ENCODE results near the gene PSMD3. TPM values are rescaled to one million over a fixed set of nuclear protein-coding genes. Genes with fewer than 3 reads are reported as not detected.

Gene PSMD3
- total RNA-seq, 2 donors from 2014 or later, result 148 to 163 TPM

- no peaks in the 10 kb centered on the region for H3K36me3 Mint-ChIP-seq
- ATAC-seq (no peak), DNase-seq (ENCODE audit: low spot score) (no peak)
- H3K27me3 Mint-ChIP-seq, result peaks cover 0 to 5% of the 10 kb centered on the region in 2 donors
- H3K4me3 Mint-ChIP-seq, result no peak overlapping the region
- H3K27ac Mint-ChIP-seq, result no peak overlapping the region
- H3K9me3 Mint-ChIP-seq, result no peaks in the 10 kb centered on the region
- H3K4me1 Mint-ChIP-seq (ENCODE audit: low read depth in 2 of 2), result peaks cover 11 to 15% of the 10 kb centered on the region in 2 donors
These were observed 35.7 kb downstream of the PSMD3 start for GRCh38 chr17:40015998-40016985.

- DNase-seq (ENCODE audit: low spot score) (no peak), ATAC-seq (no peak)
- no peaks in the 10 kb centered on the region for H3K36me3 Mint-ChIP-seq
- no peak overlapping the region for H3K4me3 Mint-ChIP-seq
- H3K4me1 Mint-ChIP-seq (ENCODE audit: low read depth in 2 of 2), result peaks cover 11 to 12% of the 10 kb centered on the region in 2 donors
- no peak overlapping the region for H3K27ac Mint-ChIP-seq
- H3K9me3 Mint-ChIP-seq, result no peaks in the 10 kb centered on the region
- no peaks in the 10 kb centered on the region for H3K27me3 Mint-ChIP-seq
These were observed 36.9 kb downstream of the PSMD3 start for GRCh38 chr17:40017422-40018080.

GRCh38 chr17:40018211-40019121 lies 37.9 kb downstream of the PSMD3 start:
- DNase-seq (ENCODE audit: low spot score), result no peak
- no peak for ATAC-seq
- no peaks in the 10 kb centered on the region for H3K36me3 Mint-ChIP-seq
- H3K4me1 Mint-ChIP-seq (ENCODE audit: low read depth in 2 of 2), result peaks cover 11 to 12% of the 10 kb centered on the region in 2 donors
- H3K27ac Mint-ChIP-seq, result no peak overlapping the region
- H3K27me3 Mint-ChIP-seq, result no peaks in the 10 kb centered on the region
- no peaks in the 10 kb centered on the region for H3K9me3 Mint-ChIP-seq
- no peak overlapping the region for H3K4me3 Mint-ChIP-seq

- Mint-ChIP-seq H3K27ac (no peak overlapping the region), H3K9me3 (no peaks in the 10 kb centered on the region), H3K27me3 (no peaks in the 10 kb centered on the region), H3K4me1 (ENCODE audit: low read depth in 2 of 2) (peaks cover 5 to 7% of the 10 kb centered on the region in 2 donors), H3K36me3 (no peaks in the 10 kb centered on the region), H3K4me3 (no peak overlapping the region)
- no peak for DNase-seq (ENCODE audit: low spot score)
- no peak for ATAC-seq
These were observed 38.8 kb downstream of the PSMD3 start for GRCh38 chr17:40019140-40019991.

- Mint-ChIP-seq H3K4me1 (ENCODE audit: low read depth in 2 of 2) (peaks cover 6 to 7% of the 10 kb centered on the region in 2 donors), H3K9me3 (no peaks in the 10 kb centered on the region), H3K4me3 (no peak overlapping the region), H3K27me3 (no peaks in the 10 kb centered on the region), H3K36me3 (peaks cover 2% of the 10 kb centered on the region), H3K27ac (no peak overlapping the region)
- no peak for ATAC-seq
- no peak for DNase-seq (ENCODE audit: low spot score)
These were observed 39.5 kb downstream of the PSMD3 start for GRCh38 chr17:40020146-40020545.

- Mint-ChIP-seq H3K27me3 (no peaks in the 10 kb centered on the region), H3K36me3 (peaks cover 11% of the 10 kb centered on the region), H3K4me1 (ENCODE audit: low read depth in 2 of 2) (peaks cover 7 to 19% of the 10 kb centered on the region in 2 donors), H3K9me3 (no peaks in the 10 kb centered on the region), H3K27ac (no peak overlapping the region), H3K4me3 (no peak overlapping the region)
- DNase-seq (ENCODE audit: low spot score), result no peak
- ATAC-seq, result no peak
These were observed 40.9 kb downstream of the PSMD3 start for GRCh38 chr17:40021451-40021971.

GRCh38 chr17:40022497-40022896 lies 41.9 kb downstream of the PSMD3 start:
- Mint-ChIP-seq H3K36me3 (peaks cover 11% of the 10 kb centered on the region), H3K4me3 (no peak overlapping the region), H3K4me1 (ENCODE audit: low read depth in 2 of 2) (peaks cover 9 to 19% of the 10 kb centered on the region in 2 donors), H3K27me3 (no peaks in the 10 kb centered on the region), H3K27ac (no peak overlapping the region), H3K9me3 (no peaks in the 10 kb centered on the region)
- no peak for DNase-seq (ENCODE audit: low spot score)
- ATAC-seq, result no peak

- Mint-ChIP-seq H3K4me1 (ENCODE audit: low read depth in 2 of 2) (peaks cover 9 to 19% of the 10 kb centered on the region in 2 donors), H3K27me3 (no peaks in the 10 kb centered on the region), H3K36me3 (peaks cover 11% of the 10 kb centered on the region), H3K27ac (no peak overlapping the region), H3K4me3 (no peak overlapping the region), H3K9me3 (no peaks in the 10 kb centered on the region)
- no peak for DNase-seq (ENCODE audit: low spot score)
- ATAC-seq, result no peak
These were observed 42.4 kb downstream of the PSMD3 start for GRCh38 chr17:40022961-40023541.

- no peak overlapping the region for H3K4me3 Mint-ChIP-seq
- H3K36me3 Mint-ChIP-seq, result peaks cover 11% of the 10 kb centered on the region
- no peaks in the 10 kb centered on the region for H3K27me3 Mint-ChIP-seq
- H3K9me3 Mint-ChIP-seq, result no peaks in the 10 kb centered on the region
- peaks cover 7 to 19% of the 10 kb centered on the region in 2 donors for H3K4me1 Mint-ChIP-seq (ENCODE audit: low read depth in 2 of 2)
- no peak for DNase-seq (ENCODE audit: low spot score)
- ATAC-seq, result no peak
- no peak overlapping the region for H3K27ac Mint-ChIP-seq
These were observed 43.1 kb downstream of the PSMD3 start for GRCh38 chr17:40023590-40024292.

- peaks cover 2 to 14% of the 10 kb centered on the region in 2 donors for H3K4me1 Mint-ChIP-seq (ENCODE audit: low read depth in 2 of 2)
- H3K9me3 Mint-ChIP-seq, result no peaks in the 10 kb centered on the region
- peak overlapping the region in 1 of 2 donors; percentile 24 for H3K27ac Mint-ChIP-seq
- no peak overlapping the region for H3K4me3 Mint-ChIP-seq
- no peaks in the 10 kb centered on the region for H3K27me3 Mint-ChIP-seq
- DNase-seq (ENCODE audit: low spot score), result no peak
- peaks cover 11% of the 10 kb centered on the region for H3K36me3 Mint-ChIP-seq
- ATAC-seq, result no peak
These were observed 44.3 kb downstream of the PSMD3 start for GRCh38 chr17:40024901-40025300.

- Mint-ChIP-seq H3K9me3 (no peaks in the 10 kb centered on the region), H3K27ac (peak overlapping the region in 1 of 2 donors; percentile 24), H3K4me3 (no peak overlapping the region), H3K4me1 (ENCODE audit: low read depth in 2 of 2) (peaks cover 2 to 14% of the 10 kb centered on the region in 2 donors), H3K36me3 (peaks cover 11% of the 10 kb centered on the region), H3K27me3 (no peaks in the 10 kb centered on the region)
- no peak for ATAC-seq
- no peak for DNase-seq (ENCODE audit: low spot score)
These were observed 45.0 kb downstream of the PSMD3 start for GRCh38 chr17:40025559-40025958.
